BE2C (cell line): ENCODE measurements around the gene PTMA.

ENCODE experiments used
- DNase-seq: peaks from one replicate; pipeline ENCODE4 v3.0.0-alpha.2; 2020
- H3K27me3 ChIP-seq: fragments of 250-450 bp; sonication (Bioruptor Pico); 2 replicates; pipeline ENCODE4 v1.5.1; 2020; ENCODE audit warnings: mild to moderate bottlenecking
- H3K36me3 ChIP-seq: fragments of 250-450 bp; sonication (Bioruptor Pico); 2 replicates; pipeline ENCODE4 v1.5.1; 2020; ENCODE audit warnings: mild to moderate bottlenecking
- H3K4me1 ChIP-seq: fragments of 250-450 bp; sonication (Bioruptor Pico); 2 replicates; pipeline ENCODE4 v1.5.1; 2020
- H3K4me3 ChIP-seq: 2 replicates; pipeline ENCODE4 v1.5.1; 2011; ENCODE audit warnings: low read depth, low read length
- H3K9me3 ChIP-seq: fragments of 250-450 bp; sonication (Bioruptor Pico); 2 replicates; pipeline ENCODE4 v1.5.1; 2020
- TF ChIP-seq, protein P1 (sequence below): IDR thresholded peaks from 2 replicates; pipeline ENCODE4 v1.5.1; 2012; ENCODE audit warnings: mild to moderate bottlenecking, low read depth, low read length

The PTMA gene

GRCh38 chr2:231663458-231664212, 44.7 kb upstream of the PTMA start:
- H3K4me3 ChIP-seq = no peak overlapping the region
- no peaks in the 10 kb centered on the region for H3K27me3 ChIP-seq
- no peaks in the 10 kb centered on the region for H3K36me3 ChIP-seq
- peaks cover 11% of the 10 kb centered on the region for H3K4me1 ChIP-seq
- no peak for DNase-seq
- no peaks in the 10 kb centered on the region for H3K9me3 ChIP-seq
- TF ChIP-seq, protein P1, sequence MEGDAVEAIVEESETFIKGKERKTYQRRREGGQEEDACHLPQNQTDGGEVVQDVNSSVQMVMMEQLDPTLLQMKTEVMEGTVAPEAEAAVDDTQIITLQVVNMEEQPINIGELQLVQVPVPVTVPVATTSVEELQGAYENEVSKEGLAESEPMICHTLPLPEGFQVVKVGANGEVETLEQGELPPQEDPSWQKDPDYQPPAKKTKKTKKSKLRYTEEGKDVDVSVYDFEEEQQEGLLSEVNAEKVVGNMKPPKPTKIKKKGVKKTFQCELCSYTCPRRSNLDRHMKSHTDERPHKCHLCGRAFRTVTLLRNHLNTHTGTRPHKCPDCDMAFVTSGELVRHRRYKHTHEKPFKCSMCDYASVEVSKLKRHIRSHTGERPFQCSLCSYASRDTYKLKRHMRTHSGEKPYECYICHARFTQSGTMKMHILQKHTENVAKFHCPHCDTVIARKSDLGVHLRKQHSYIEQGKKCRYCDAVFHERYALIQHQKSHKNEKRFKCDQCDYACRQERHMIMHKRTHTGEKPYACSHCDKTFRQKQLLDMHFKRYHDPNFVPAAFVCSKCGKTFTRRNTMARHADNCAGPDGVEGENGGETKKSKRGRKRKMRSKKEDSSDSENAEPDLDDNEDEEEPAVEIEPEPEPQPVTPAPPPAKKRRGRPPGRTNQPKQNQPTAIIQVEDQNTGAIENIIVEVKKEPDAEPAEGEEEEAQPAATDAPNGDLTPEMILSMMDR = no peak

- Histone ChIP-seq H3K4me3 (no peak overlapping the region), H3K27me3 (no peaks in the 10 kb centered on the region), H3K4me1 (peaks cover 11% of the 10 kb centered on the region), H3K36me3 (no peaks in the 10 kb centered on the region), H3K9me3 (no peaks in the 10 kb centered on the region)
- DNase-seq = no peak
- TF ChIP-seq, protein P1 = no peak
These were observed 43.6 kb upstream of the PTMA start for GRCh38 chr2:231664727-231665126.

DNA sequence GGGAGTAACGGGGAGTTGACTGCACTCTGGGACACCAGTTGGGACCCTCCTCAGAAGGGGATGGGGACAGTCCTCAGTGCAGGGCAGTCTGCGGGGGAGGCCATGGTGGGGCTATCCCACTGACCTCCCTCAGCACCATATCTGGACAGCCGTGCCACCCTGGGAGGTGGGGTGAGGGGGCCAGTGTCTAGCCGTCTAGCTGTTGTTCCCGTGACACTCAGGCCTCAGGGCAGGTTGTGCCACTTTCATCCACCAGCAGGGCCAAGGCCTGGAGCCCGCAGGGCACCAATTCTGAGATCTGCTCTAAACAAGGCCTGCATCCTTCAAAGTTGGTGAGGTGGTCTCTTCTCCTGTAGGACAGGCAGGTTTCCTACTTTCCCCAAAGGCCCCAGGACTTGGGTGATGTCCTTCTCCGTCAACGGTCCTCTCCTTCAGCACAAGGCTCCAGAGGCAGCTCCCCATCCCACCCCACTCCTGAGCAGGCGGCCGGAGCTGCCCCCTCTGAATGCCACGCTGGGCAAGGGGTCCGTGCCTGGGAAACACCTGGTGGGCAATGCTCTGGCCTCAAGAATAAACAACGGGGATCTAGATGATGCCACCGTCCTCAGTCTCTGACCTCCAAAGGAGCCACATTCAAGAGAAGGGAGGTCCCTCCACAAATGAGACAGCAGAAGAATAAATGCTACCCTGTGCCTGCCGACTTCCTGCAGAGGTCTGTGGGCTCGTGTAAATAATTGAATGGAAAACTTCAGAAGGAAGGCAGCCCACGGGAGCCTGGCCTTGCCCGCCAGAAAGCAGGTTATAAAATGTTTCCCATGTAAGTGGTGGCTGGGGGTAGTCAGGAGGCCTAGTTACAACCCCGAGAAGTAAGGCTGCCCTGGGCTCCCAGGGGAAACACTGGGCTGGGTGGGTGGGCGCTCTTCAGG, 42.8 kb upstream of the PTMA start:
- Histone ChIP-seq H3K27me3 (no peaks in the 10 kb centered on the region), H3K4me3 (no peak overlapping the region), H3K9me3 (no peaks in the 10 kb centered on the region), H3K4me1 (peaks cover 11% of the 10 kb centered on the region), H3K36me3 (no peaks in the 10 kb centered on the region)
- TF ChIP-seq, protein P1 = no peak
- DNase-seq = no peak

GRCh38 chr2:231666171-231667095, 41.9 kb upstream of the PTMA start:
- Histone ChIP-seq H3K27me3 (no peaks in the 10 kb centered on the region), H3K9me3 (no peaks in the 10 kb centered on the region), H3K4me1 (peaks cover 14% of the 10 kb centered on the region), H3K36me3 (no peaks in the 10 kb centered on the region), H3K4me3 (peak overlapping the region; percentile 52)
- TF ChIP-seq, protein P1 = no peak
- DNase-seq = peak; percentile 76

- Histone ChIP-seq H3K4me1 (peaks cover 15% of the 10 kb centered on the region), H3K36me3 (no peaks in the 10 kb centered on the region), H3K9me3 (no peaks in the 10 kb centered on the region), H3K27me3 (no peaks in the 10 kb centered on the region), H3K4me3 (peak overlapping the region; percentile 52)
- DNase-seq = no peak
- TF ChIP-seq, protein P1 = no peak
These were observed 41.3 kb upstream of the PTMA start for GRCh38 chr2:231667096-231667427.
